DOHH2 (cell line): ENCODE results near the gene SEC22A.

Source experiments
- H3F3A ChIP-seq: fragments of 200-600 bp; sonication (generic), shearing (Covaris generic); 2 replicates; pipeline ENCODE4 v1.6.0; 2016; ENCODE audit warnings: antibody characterized with exemption, mild to moderate bottlenecking; ENCODE audit not compliant: control insufficient read depth, insufficient read depth
- H3K27ac ChIP-seq: fragments of 200-600 bp; sonication (generic); 2 replicates; pipeline ENCODE4 v1.5.1; 2014; ENCODE audit warnings: low read depth, mild to moderate bottlenecking, low read length, moderate library complexity
- H3K27me3 ChIP-seq: fragments of 200-600 bp; sonication (generic); 2 replicates; pipeline ENCODE4 v1.6.1; 2014; ENCODE audit warnings: mild to moderate bottlenecking, low read length, mixed read lengths; ENCODE audit not compliant: control insufficient read depth
- H3K36me3 ChIP-seq: fragments of 200-600 bp; sonication (generic); 2 replicates; pipeline ENCODE4 v1.6.1; 2014; ENCODE audit warnings: mild to moderate bottlenecking, low read length, moderate library complexity, mixed read lengths; ENCODE audit not compliant: control insufficient read depth
- H3K4me1 ChIP-seq: fragments of 200-600 bp; sonication (generic); 2 replicates; pipeline ENCODE4 v1.6.1; 2014; ENCODE audit warnings: mild to moderate bottlenecking, low read length, mixed read lengths; ENCODE audit not compliant: control insufficient read depth
- H3K4me2 ChIP-seq: fragments of 200-600 bp; sonication (generic); 2 replicates; pipeline ENCODE4 v1.6.0; 2014; ENCODE audit warnings: mild to moderate bottlenecking, low read length, moderate library complexity
- H3K4me3 ChIP-seq: fragments of 200-600 bp; sonication (generic); 2 replicates; pipeline ENCODE4 v1.5.1; 2014; ENCODE audit warnings: mild to moderate bottlenecking, low read length, mixed read lengths
- H3K79me2 ChIP-seq: fragments of 200-600 bp; sonication (generic); 2 replicates; pipeline ENCODE4 v1.6.1; 2014; ENCODE audit warnings: mild to moderate bottlenecking, low read length, mixed read lengths; ENCODE audit not compliant: control insufficient read depth
- H3K9me2 ChIP-seq: fragments of 200-600 bp; sonication (generic); replicated peaks from 2 replicates; pipeline ENCODE4 v1.6.1; 2014; ENCODE audit warnings: mild to moderate bottlenecking, low read length, mixed read lengths; ENCODE audit not compliant: control insufficient read depth
- H3K9me3 ChIP-seq: fragments of 200-600 bp; sonication (generic); 2 replicates; pipeline ENCODE4 v1.6.1; 2014; ENCODE audit warnings: antibody characterized with exemption, low read length, mixed read lengths; ENCODE audit not compliant: control insufficient read depth, insufficient read depth
- H4K20me1 ChIP-seq: fragments of 200-600 bp; sonication (generic); 2 replicates; pipeline ENCODE4 v1.6.0; 2014; ENCODE audit warnings: low read depth, mild to moderate bottlenecking, antibody characterized with exemption, low read length, moderate library complexity; ENCODE audit not compliant: control insufficient read depth, insufficient read depth
- CTCF ChIP-seq: fragments of 200-600 bp; sonication (generic); IDR thresholded peaks from one replicate; pipeline ENCODE4 v1.5.1; 2014; ENCODE audit warnings: antibody characterized with exemption, mild to moderate bottlenecking, low read depth, low read length; ENCODE audit not compliant: poor library complexity, severe bottlenecking
- EZH2phosphoT487 ChIP-seq: fragments of 200-600 bp; sonication (generic); IDR thresholded peaks from 2 replicates; pipeline ENCODE4 v1.6.1; 2017; ENCODE audit warnings: borderline replicate concordance, mild to moderate bottlenecking, antibody characterized with exemption, low read length, moderate library complexity, mixed read lengths

SEC22A gene

GRCh38 chr3:123318374-123318773, 116.6 kb downstream of the SEC22A start:
- TF ChIP-seq EZH2phosphoT487: no peak
- TF ChIP-seq CTCF: no peak
- H3K4me2 ChIP-seq: no peak overlapping the region
- 0 out of 2 replicates have a peak, but pooled peaks cover 4% of the 10 kb centered on the region for H3K27me3 ChIP-seq
- H3K9me3 ChIP-seq: no peaks in the 10 kb centered on the region
- H3K9me2 ChIP-seq: no peaks in the 10 kb centered on the region
- no peaks in the 10 kb centered on the region for H4K20me1 ChIP-seq
- no peaks in the 10 kb centered on the region for H3K4me1 ChIP-seq
- H3F3A ChIP-seq: no peaks in the 10 kb centered on the region
- no peak overlapping the region for H3K27ac ChIP-seq
- H3K4me3 ChIP-seq: no peak overlapping the region
- H3K36me3 ChIP-seq: no peaks in the 10 kb centered on the region
- no peaks in the 10 kb centered on the region for H3K79me2 ChIP-seq

GRCh38 chr3:123319760-123320159, 118.0 kb downstream of the SEC22A start:
- H3K4me2 ChIP-seq: no peak overlapping the region
- no peaks in the 10 kb centered on the region for H3K4me1 ChIP-seq
- H3K27me3 ChIP-seq: 0 out of 2 replicates have a peak, but pooled peaks cover 8% of the 10 kb centered on the region
- H3K36me3 ChIP-seq: no peaks in the 10 kb centered on the region
- TF ChIP-seq EZH2phosphoT487 (no peak), CTCF (no peak)
- H3K27ac ChIP-seq: no peak overlapping the region
- H3K9me2 ChIP-seq: no peaks in the 10 kb centered on the region
- H4K20me1 ChIP-seq: no peaks in the 10 kb centered on the region
- H3K4me3 ChIP-seq: no peak overlapping the region
- H3F3A ChIP-seq: no peaks in the 10 kb centered on the region
- no peaks in the 10 kb centered on the region for H3K9me3 ChIP-seq
- no peaks in the 10 kb centered on the region for H3K79me2 ChIP-seq

- Histone ChIP-seq H4K20me1 (no peaks in the 10 kb centered on the region), H3K79me2 (no peaks in the 10 kb centered on the region), H3K4me2 (no peak overlapping the region), H3K27ac (no peak overlapping the region), H3F3A (no peaks in the 10 kb centered on the region), H3K9me2 (no peaks in the 10 kb centered on the region), H3K9me3 (no peaks in the 10 kb centered on the region), H3K4me1 (no peaks in the 10 kb centered on the region), H3K36me3 (no peaks in the 10 kb centered on the region), H3K4me3 (no peak overlapping the region), H3K27me3 (0 out of 2 replicates have a peak, but pooled peaks cover 8% of the 10 kb centered on the region)
- TF ChIP-seq EZH2phosphoT487 (no peak), CTCF (no peak)
Observed at GRCh38 chr3:123320221-123320620, 118.5 kb downstream of the SEC22A start.
